ENCODE data around the gene DCLRE1A. TPM values are rescaled to one million over a fixed set of nuclear protein-coding genes. Genes with fewer than 3 reads are reported as not detected.

DCLRE1A gene
- total RNA-seq, 1 donor from 2014 or later = 4.9 TPM

- peaks cover 3% of the 10 kb centered on the region for H3K27me3 Mint-ChIP-seq
- TF ChIP-seq CTCF (IDR thresholded peaks at IDR 0.05) = no peak
- peaks cover 7% of the 10 kb centered on the region for H3K4me1 Mint-ChIP-seq
- no peak for ATAC-seq (ENCODE audit: low read depth)
- ChIA-PET CTCF (interaction anchor here (1.1 to 10.6 kb wide), 3 partner anchors 48 to 300 kb away, joined by 3 to 106 read pairs (median 4); no protein-coding TSS in a partner anchor), POLR2A (no interaction called here)
- H3K4me3 Mint-ChIP-seq = no peak overlapping the region
- H3K36me3 Mint-ChIP-seq (ENCODE audit: low read depth) = no peaks in the 10 kb centered on the region
- intact Hi-C loops (cut with micrococcal nuclease) = no loop called here
- DNase-seq = no peak
- H3K9me3 Mint-ChIP-seq = no peaks in the 10 kb centered on the region
- no peak overlapping the region for H3K27ac Mint-ChIP-seq
Measured at GRCh38 chr10:113801569-113801968, 52.3 kb downstream of the DCLRE1A start.

GRCh38 chr10:113791691-113792090 lies 62.2 kb downstream of the DCLRE1A start:
- no peak for ATAC-seq (ENCODE audit: low read depth)
- peaks cover 22% of the 10 kb centered on the region for H3K27me3 Mint-ChIP-seq
- POLR2A ChIA-PET = no interaction called here
- TF ChIP-seq CTCF (IDR thresholded peaks at IDR 0.05) = no peak
- intact Hi-C loops (cut with micrococcal nuclease) = no loop called here
- H3K9me3 Mint-ChIP-seq = no peaks in the 10 kb centered on the region
- no peak overlapping the region for H3K27ac Mint-ChIP-seq
- H3K4me3 Mint-ChIP-seq = no peak overlapping the region
- no peaks in the 10 kb centered on the region for H3K4me1 Mint-ChIP-seq
- H3K36me3 Mint-ChIP-seq (ENCODE audit: low read depth) = no peaks in the 10 kb centered on the region
- no peak for DNase-seq
- CTCF ChIA-PET = no interaction called here

DNA sequence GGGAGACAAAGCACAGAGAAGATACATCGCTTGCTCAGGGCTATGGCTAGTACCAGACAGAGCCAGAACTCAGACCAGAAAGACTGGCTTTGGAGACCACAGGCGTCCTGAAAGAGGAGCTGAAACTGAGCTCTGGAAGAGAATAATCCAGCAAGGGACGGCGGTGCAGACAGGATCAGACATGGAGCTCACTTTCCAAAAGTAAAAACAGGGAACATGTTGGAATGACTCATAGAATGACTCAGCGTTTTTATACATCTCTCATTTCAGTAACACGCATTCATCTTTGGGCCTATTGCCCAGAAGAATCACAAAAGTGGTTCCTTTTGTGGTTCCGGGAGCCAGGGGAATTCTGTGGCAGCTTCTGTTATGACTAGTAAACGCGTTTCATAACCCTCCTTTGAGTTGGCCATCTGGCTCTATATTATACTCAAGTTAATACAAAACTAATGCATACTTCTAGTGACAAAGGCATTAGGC lies 65.2 kb downstream of the DCLRE1A start:
- POLR2A ChIA-PET = no interaction called here
- Mint-ChIP-seq H3K27me3 (peaks cover 5% of the 10 kb centered on the region), H3K4me1 (no peaks in the 10 kb centered on the region), H3K27ac (no peak overlapping the region), H3K9me3 (no peaks in the 10 kb centered on the region), H3K36me3 (ENCODE audit: low read depth) (no peaks in the 10 kb centered on the region), H3K4me3 (no peak overlapping the region)
- TF ChIP-seq CTCF (IDR thresholded peaks at IDR 0.05) = no peak
- ATAC-seq (ENCODE audit: low read depth) (no peak), DNase-seq (no peak)
- intact Hi-C loops (cut with micrococcal nuclease) = no loop called here
- CTCF ChIA-PET = interaction anchor here (0.5 to 1.3 kb wide), 2 partner anchors 15 to 214 kb away, joined by 3 read pairs; no protein-coding TSS in a partner anchor

Other genes starting within 250 kb of the DCLRE1A start
- gene NRAP, start 190.0 kb downstream of the DCLRE1A start, total RNA-seq = not detected in 2 replicates
- gene CASP7, start 174.2 kb downstream of the DCLRE1A start, total RNA-seq = 22.6 and 25.9 TPM in 2 replicates
- gene PLEKHS1, start 102.4 kb downstream of the DCLRE1A start, total RNA-seq = 0.07 TPM in 1 of 2 replicates, not detected in the other
- 40.3 and 43.9 TPM in 2 replicates for gene NHLRC2, start 579 bp upstream of the DCLRE1A start, total RNA-seq
- gene ADRB1, start 189.8 kb upstream of the DCLRE1A start, total RNA-seq = not detected in 2 replicates